K562 (cell line): ENCODE measurements around the gene GUK1. TPM values are rescaled to one million over a fixed set of nuclear protein-coding genes. Genes with fewer than 3 reads are reported as not detected.

Source experiments
- ASH1L ChIP-seq: fragments of 450-650 bp; IDR thresholded peaks from 2 replicates; pipeline ENCODE4 v1.6.1; 2018; ENCODE audit warnings: borderline replicate concordance, mild to moderate bottlenecking, low read depth; ENCODE audit not compliant: partially characterized antibody
- ETS1 ChIP-seq: conservative IDR thresholded peaks from 2 replicates; pipeline ENCODE4 v1.6.1; 2011; ENCODE audit warnings: low read depth, mild to moderate bottlenecking, low read length; ENCODE audit not compliant: control insufficient read depth
- ETV1 ChIP-seq: fragments of 450-650 bp; conservative IDR thresholded peaks from 2 replicates; pipeline ENCODE4 v1.6.1; 2016; ENCODE audit warnings: missing genetic modification characterization, control low read depth, low read depth, missing compliant biosample characterization
- EWSR1 ChIP-seq: fragments of 450-650 bp; IDR thresholded peaks from 2 replicates; pipeline ENCODE4 v1.6.1; 2018; ENCODE audit warnings: borderline replicate concordance, mild to moderate bottlenecking, low read depth, moderate library complexity; ENCODE audit not compliant: partially characterized antibody
- FOS ChIP-seq: IDR thresholded peaks from 3 replicates; pipeline ENCODE4 v1.6.1; 2011; ENCODE audit not compliant: insufficient read length; ENCODE audit errors: extremely low read depth
- FOXK2 ChIP-seq, 2 experiments: fragments of 450-650 bp; IDR thresholded peaks in 1 of 2; conservative IDR thresholded peaks in 1 of 2; 2 replicates each; pipeline ENCODE4 v1.6.1; 2016; ENCODE audit warnings: low read depth in 2 of 2, mild to moderate bottlenecking in 1 of 2
- HEY1 ChIP-seq: fragments of 250-450 bp; sonication (Bioruptor Pico); IDR thresholded peaks from 2 replicates; pipeline ENCODE4 v1.5.0; 2020; ENCODE audit warnings: mild to moderate bottlenecking, moderate library complexity, borderline replicate concordance
- L3MBTL2 ChIP-seq: fragments of 450-650 bp; IDR thresholded peaks from 2 replicates; pipeline ENCODE4 v1.6.1; 2016; ENCODE audit warnings: mild to moderate bottlenecking, moderate library complexity
- NELFE ChIP-seq: IDR thresholded peaks from 2 replicates; pipeline ENCODE4 v1.6.1; 2011; ENCODE audit warnings: mild to moderate bottlenecking; ENCODE audit not compliant: insufficient read depth, insufficient read length
- NFE2 ChIP-seq: IDR thresholded peaks from 2 replicates; pipeline ENCODE4 v1.6.1; 2014; ENCODE audit warnings: antibody characterized with exemption, low read depth
- PCBP2 ChIP-seq: fragments of 200-400 bp; formaldehyde crosslinking; IDR thresholded peaks from 2 replicates; pipeline ENCODE4 v1.6.1; 2018; ENCODE audit warnings: low read length, low read depth, mild to moderate bottlenecking, moderate library complexity; ENCODE audit not compliant: poor library complexity, severe bottlenecking
- TOE1 ChIP-seq, 2 experiments: fragments of 450-650 bp in 1 of 2; sonication (generic) in 1 of 2; formaldehyde crosslinking in 1 of 2; IDR thresholded peaks; 2 replicates each; pipeline versions ENCODE4 v1.7.1 to v1.8.0; 2016 to 2022; ENCODE audit warnings: borderline replicate concordance in 2 of 2, mild to moderate bottlenecking in 2 of 2, antibody characterized with exemption in 1 of 2, inconsistent platforms in 1 of 2, low read depth in 1 of 2, missing genetic modification reagents in 1 of 2, moderate library complexity in 1 of 2
- ZNF398 ChIP-seq: fragments of 250-450 bp; sonication (Bioruptor Pico); IDR thresholded peaks from 2 replicates; pipeline ENCODE4 v1.8.0; 2021; ENCODE audit warnings: moderate library complexity, mild to moderate bottlenecking, inconsistent platforms
- ZNF518B ChIP-seq: fragments of 250-450 bp; sonication (Bioruptor Pico); IDR thresholded peaks from 2 replicates; pipeline ENCODE4 v1.5.0; 2021; ENCODE audit warnings: mild to moderate bottlenecking, moderate library complexity
- ZNF740 ChIP-seq, 3 experiments: fragments of 200-800 bp in 1 of 3; sonication (Bioruptor generic) in 1 of 3; sonication (generic) in 1 of 3; formaldehyde crosslinking in 1 of 3; IDR thresholded peaks; 2 replicates each; pipeline versions ENCODE4 v1.6.1 to v1.8.0; 2016 to 2022; ENCODE audit warnings: mild to moderate bottlenecking in 2 of 3, missing compliant biosample characterization in 2 of 3, missing genetic modification characterization in 2 of 3, missing genetic modification reagents in 1 of 3
- ZNF77 ChIP-seq: fragments of 250-450 bp; sonication (Bioruptor Pico); IDR thresholded peaks from 2 replicates; pipeline ENCODE4 v1.5.0; 2020
- polyA plus RNA-seq, 8 experiments: library from polyadenylated mRNA; depleted of rRNA in 4 of 8; stranded (reverse) in 5 of 8; unstranded in 3 of 8; fragments of >200 nt; fragmentation: Nextera tagmentation in 2 of 8; fragmentation: Illumina TruSeq in 1 of 8; extraction: Ambion mirVana in 2 of 8; extraction: Trizol in 1 of 8; gene quantifications; 2 replicates each; pipeline versions ENCODE4 v1.2.1 to v1.2.3, GENCODE V29; 2011 to 2014; ENCODE audit warnings: inconsistent platforms in 1 of 8, missing spikeins in 1 of 8
- total RNA-seq, 7 experiments: library from RNA; depleted of rRNA in 6 of 7; stranded (reverse); fragments of >200 nt in 6 of 7; fragmentation: Illumina TruSeq in 2 of 7; extraction: Trizol in 2 of 7; gene quantifications; 2 replicates each; pipeline versions ENCODE4 v1.2.1 to v1.2.3, GENCODE V29; 2011 to 2021; ENCODE audit warnings: low replicate concordance in 1 of 7

The GUK1 gene
- total and polyA plus RNA-seq, 9 of the 15 experiments (the other 6 are each of a cell fraction or from before 2014, with no cell fraction given), result 7.0 to 331 (median 132) TPM

GRCh38 chr1:228145463-228146416, 5.7 kb downstream of the GUK1 start (continued):
- no peak for TF ChIP-seq ZNF518B (CRISPR knock-in tag)
- no peak for TF ChIP-seq NELFE
- no peak for TF ChIP-seq PCBP2
- peak; percentile 88 for TF ChIP-seq ZNF740 (CRISPR knock-in tag; IDR thresholded peaks at IDR 0.05)
- peak in 1 of 2 experiments; percentile 74; a peak in 2 of 4 replicates for TF ChIP-seq ZNF740 (tag; IDR thresholded peaks at IDR 0.05)
- no peak for TF ChIP-seq ZNF77 (CRISPR knock-in tag)
- TF ChIP-seq FOXK2 (conservative IDR thresholded peaks at IDR 0.05 in 1 of 2, IDR thresholded peaks at IDR 0.05 in 1 of 2; ENCODE audit: low read depth in 2 of 2), result peak; percentile 75 to 81
- TF ChIP-seq EWSR1, result no peak
- TF ChIP-seq ETS1, result no peak
- TF ChIP-seq NFE2, result no peak
- no peak for TF ChIP-seq FOS
- TF ChIP-seq HEY1, result no peak
- TF ChIP-seq TOE1 (IDR thresholded peaks at IDR 0.05; ENCODE audit: borderline replicate concordance), result peak; percentile 64
- no peak for TF ChIP-seq TOE1 (CRISPR knock-in tag; IDR thresholded peaks at IDR 0.05; ENCODE audit: borderline replicate concordance, low read depth)
- TF ChIP-seq ETV1 (tag), result no peak
- no peak for TF ChIP-seq ASH1L
- TF ChIP-seq L3MBTL2, result peak; percentile 56; the same call in 1 of the 2 replicates
- no peak for TF ChIP-seq ZNF398 (CRISPR knock-in tag)
